Measurements from ENCODE around the gene NPDC1.

The NPDC1 gene

GRCh38 chr9:137022662-137023008, 23.3 kb downstream of the NPDC1 start:
- ATAC-seq, result no peak

GRCh38 chr9:137021979-137022661, 23.9 kb downstream of the NPDC1 start:
- TF ChIP-seq GLIS3 (CRISPR knock-in tag; IDR thresholded peaks at IDR 0.05) (no peak), ZNF565 (CRISPR knock-in tag; conservative IDR thresholded peaks at IDR 0.05; ENCODE audit: low read depth) (no peak), ZNF8 (CRISPR knock-in tag; IDR thresholded peaks at IDR 0.05) (no peak), ISL1 (CRISPR knock-in tag; IDR thresholded peaks at IDR 0.05) (no peak), ZFP30 (CRISPR knock-in tag; IDR thresholded peaks at IDR 0.05) (no peak), BACH2 (CRISPR knock-in tag; IDR thresholded peaks at IDR 0.05; ENCODE audit: borderline replicate concordance) (no peak), CSDC2 (CRISPR knock-in tag; IDR thresholded peaks at IDR 0.05) (no peak), TCF4 (CRISPR knock-in tag; IDR thresholded peaks at IDR 0.05; ENCODE audit: borderline replicate concordance) (no peak)
- ATAC-seq, result peak; percentile 58

More at GRCh38 chr9:137022662-137023008, 23.3 kb downstream of the NPDC1 start:
- TF ChIP-seq ZNF70 (CRISPR knock-in tag; IDR thresholded peaks at IDR 0.05), result no peak
- TF ChIP-seq ZNF8 (CRISPR knock-in tag; IDR thresholded peaks at IDR 0.05), result no peak
- TF ChIP-seq POU6F1 (CRISPR knock-in tag; IDR thresholded peaks at IDR 0.05; ENCODE audit: borderline replicate concordance, low read depth), result no peak
- TF ChIP-seq ZNF565 (CRISPR knock-in tag; conservative IDR thresholded peaks at IDR 0.05; ENCODE audit: low read depth), result no peak
- no peak for TF ChIP-seq GLIS3 (CRISPR knock-in tag; IDR thresholded peaks at IDR 0.05)
- TF ChIP-seq ESRRG (CRISPR knock-in tag; IDR thresholded peaks at IDR 0.05), result no peak
- TF ChIP-seq PATZ1 (CRISPR knock-in tag; IDR thresholded peaks at IDR 0.05; ENCODE audit: borderline replicate concordance), result no peak
- TF ChIP-seq ARNTL (CRISPR knock-in tag; IDR thresholded peaks at IDR 0.05; ENCODE audit: borderline replicate concordance, low read depth), result no peak

- TF ChIP-seq ISL1 (CRISPR knock-in tag; IDR thresholded peaks at IDR 0.05) (no peak), ZC3H10 (CRISPR knock-in tag; IDR thresholded peaks at IDR 0.05) (no peak), OSR1 (CRISPR knock-in tag; IDR thresholded peaks at IDR 0.05) (no peak), ZFP3 (CRISPR knock-in tag; IDR thresholded peaks at IDR 0.05) (no peak), ZFP30 (CRISPR knock-in tag; IDR thresholded peaks at IDR 0.05) (no peak), PATZ1 (CRISPR knock-in tag; IDR thresholded peaks at IDR 0.05; ENCODE audit: borderline replicate concordance) (no peak), TOX (CRISPR knock-in tag; IDR thresholded peaks at IDR 0.05; ENCODE audit: borderline replicate concordance) (no peak), PPARA (CRISPR knock-in tag; IDR thresholded peaks at IDR 0.05; ENCODE audit: borderline replicate concordance) (no peak), CSRNP3 (CRISPR knock-in tag; IDR thresholded peaks at IDR 0.05) (no peak), ESRRG (CRISPR knock-in tag; IDR thresholded peaks at IDR 0.05) (no peak), TSHZ2 (CRISPR knock-in tag; IDR thresholded peaks at IDR 0.05) (no peak), ZNF70 (CRISPR knock-in tag; IDR thresholded peaks at IDR 0.05) (no peak), POU6F1 (CRISPR knock-in tag; IDR thresholded peaks at IDR 0.05; ENCODE audit: borderline replicate concordance, low read depth) (no peak), GLIS3 (CRISPR knock-in tag; IDR thresholded peaks at IDR 0.05) (no peak), TCF4 (CRISPR knock-in tag; IDR thresholded peaks at IDR 0.05; ENCODE audit: borderline replicate concordance) (no peak), ZNF565 (CRISPR knock-in tag; conservative IDR thresholded peaks at IDR 0.05; ENCODE audit: low read depth) (no peak), CSDC2 (CRISPR knock-in tag; IDR thresholded peaks at IDR 0.05) (no peak), CREB5 (CRISPR knock-in tag; IDR thresholded peaks at IDR 0.05; ENCODE audit: low read depth) (no peak)
- no peak for ATAC-seq
These were observed 24.4 kb downstream of the NPDC1 start for GRCh38 chr9:137021568-137021978.

Data from SK-N-SH treated with all-trans-retinoic acid at 6 μM for 48 hours (cell line).